Measurements from ENCODE around the gene KNCN. TPM values are rescaled to one million over a fixed set of nuclear protein-coding genes. Genes with fewer than 3 reads are reported as not detected.

KNCN gene
- total RNA-seq, 1 donor from 2014 or later, result not detected

GRCh38 chr1:46533179-46533864, 18.1 kb downstream of the KNCN start:
- Histone ChIP-seq H3K36me3 (no peaks in the 10 kb centered on the region), H3K4me1 (peaks cover 0 to 4% of the 10 kb centered on the region in 2 donors), H3K9me3 (no peaks in the 10 kb centered on the region), H3K4me3 (peak overlapping the region; percentile 53 to 76), H3K27ac (peak overlapping the region; percentile 43 to 89), H3K27me3 (no peaks in the 10 kb centered on the region)
- intact Hi-C loops (cut with DNase I), result loop anchor here (2.0 kb wide), 1 partner anchor 185 kb away; the partner anchor contains the start of gene EFCAB14
- TF ChIP-seq CTCF (IDR thresholded peaks at IDR 0.05), result no peak
- no peak for DNase-seq (ENCODE audit: low spot score in 2 of 2)

GRCh38 chr1:46532498-46533178, 18.8 kb downstream of the KNCN start:
- Histone ChIP-seq H3K4me1 (peaks cover 0 to 4% of the 10 kb centered on the region in 2 donors), H3K36me3 (no peaks in the 10 kb centered on the region), H3K4me3 (peak overlapping the region; percentile 53 to 76), H3K9me3 (no peaks in the 10 kb centered on the region), H3K27ac (peak overlapping the region in 1 of 2 donors; percentile 89), H3K27me3 (no peaks in the 10 kb centered on the region)
- TF ChIP-seq CTCF (IDR thresholded peaks at IDR 0.05), result peak; percentile 54 to 82 (median 61)
- intact Hi-C loops (cut with DNase I), result loop anchor here (2.0 kb wide), 1 partner anchor 186 kb away; the partner anchor contains the start of gene EFCAB14
- peak in 1 of 2 donors; percentile 80 for DNase-seq (ENCODE audit: low spot score in 2 of 2)

- Histone ChIP-seq H3K9me3 (no peaks in the 10 kb centered on the region), H3K27ac (no peak overlapping the region)
Measured at GRCh38 chr1:46532095-46532494, 19.4 kb downstream of the KNCN start.

GRCh38 chr1:46530791-46531409, 20.5 kb downstream of the KNCN start:
- H3K9me3 ChIP-seq, result no peaks in the 10 kb centered on the region
- no peak for TF ChIP-seq CTCF (IDR thresholded peaks at IDR 0.05)
- H3K27ac ChIP-seq, result no peak overlapping the region
- intact Hi-C loops (cut with DNase I), result no loop called here
- no peak overlapping the region for H3K4me3 ChIP-seq
- no peaks in the 10 kb centered on the region for H3K27me3 ChIP-seq
- no peaks in the 10 kb centered on the region for H3K36me3 ChIP-seq
- peaks cover 0 to 4% of the 10 kb centered on the region in 2 donors for H3K4me1 ChIP-seq
- no peak for DNase-seq (ENCODE audit: low spot score in 2 of 2)

More at GRCh38 chr1:46532095-46532494, 19.4 kb downstream of the KNCN start:
- no peak for DNase-seq (ENCODE audit: low spot score in 2 of 2)
- intact Hi-C loops (cut with DNase I), result loop anchor here (2.0 kb wide), 1 partner anchor 187 kb away; the partner anchor contains the start of gene EFCAB14
- H3K4me3 ChIP-seq, result no peak overlapping the region
- peaks cover 0 to 4% of the 10 kb centered on the region in 2 donors for H3K4me1 ChIP-seq
- no peaks in the 10 kb centered on the region for H3K27me3 ChIP-seq
- no peak for TF ChIP-seq CTCF (IDR thresholded peaks at IDR 0.05)
- no peaks in the 10 kb centered on the region for H3K36me3 ChIP-seq

- no peak overlapping the region for H3K27ac ChIP-seq
- H3K4me3 ChIP-seq, result no peak overlapping the region
- DNase-seq (ENCODE audit: low spot score in 2 of 2), result no peak
- TF ChIP-seq CTCF (IDR thresholded peaks at IDR 0.05), result no peak
- H3K9me3 ChIP-seq, result no peaks in the 10 kb centered on the region
- intact Hi-C loops (cut with DNase I), result no loop called here
- no peaks in the 10 kb centered on the region for H3K36me3 ChIP-seq
- H3K4me1 ChIP-seq, result peaks cover 0 to 4% of the 10 kb centered on the region in 2 donors
- H3K27me3 ChIP-seq, result no peaks in the 10 kb centered on the region
Measured at GRCh38 chr1:46530311-46530710, 21.1 kb downstream of the KNCN start.

Measured in ascending aorta (tissue), 2 donors.